DND-41 (cell line): Measurements from ENCODE around the gene NF2.

Source experiments
- CTCF ChIP-seq: IDR thresholded peaks from 2 replicates; pipeline ENCODE4 v1.5.1; 2012; ENCODE audit warnings: borderline replicate concordance, low read length, moderate library complexity, mild to moderate bottlenecking; ENCODE audit not compliant: poor library complexity, severe bottlenecking; ENCODE audit errors: extremely low read depth
- EZH2 ChIP-seq: IDR thresholded peaks from 3 replicates; pipeline ENCODE4 v1.6.1; 2012; ENCODE audit warnings: borderline replicate concordance, low read depth, mild to moderate bottlenecking, moderate library complexity, low read length, inconsistent platforms; ENCODE audit not compliant: severe bottlenecking

GRCh38 chr22:29731058-29731850, 127.8 kb downstream of the NF2 start:
- TF ChIP-seq CTCF (no peak), EZH2 (no peak)
